Esophagus muscularis mucosa (tissue), 4 donors: Measurements from ENCODE around the gene UBTD1. TPM values are rescaled to one million over a fixed set of nuclear protein-coding genes. Genes with fewer than 3 reads are reported as not detected.

Source experiments
- DNase-seq: peaks from one replicate; pipeline ENCODE4 v3.0.0-alpha.2; 2017; ENCODE audit errors: extremely low spot score
- H3K27ac ChIP-seq, 4 donors: fragments of 200-600 bp; sonication (generic); replicated peaks in 1 of 4; 1 replicate in 3 of 4; 2 replicates in 1 of 4; pipeline ENCODE4 v1.5.1; 2016 to 2019; ENCODE audit warnings: mild to moderate bottlenecking in 1 of 4
- H3K27me3 ChIP-seq, 4 donors: fragments of 200-600 bp; sonication (generic); one replicate each; pipeline versions ENCODE4 v1.5.1 to v1.6.0; 2016 to 2019
- H3K36me3 ChIP-seq, 4 donors: fragments of 200-600 bp; sonication (generic); one replicate each; pipeline ENCODE4 v1.5.1; 2016 to 2019
- H3K4me1 ChIP-seq, 4 donors: fragments of 200-600 bp; sonication (generic); one replicate each; pipeline ENCODE4 v1.5.1; 2016 to 2019
- H3K4me3 ChIP-seq, 4 donors: fragments of 200-600 bp; sonication (generic); 1 replicate in 2 of 4; 2 replicates in 2 of 4; pipeline ENCODE4 v1.5.1; 2016 to 2019; ENCODE audit warnings: mild to moderate bottlenecking in 4 of 4, moderate library complexity in 1 of 4
- H3K9me3 ChIP-seq, 4 donors: fragments of 200-600 bp; sonication (generic); 1 replicate in 3 of 4; 2 replicates in 1 of 4; pipeline ENCODE4 v1.5.1; 2016 to 2019
- CTCF ChIP-seq, 3 experiments: fragments of 200-600 bp in 2 of 3; fragments of 450-650 bp in 1 of 3; sonication (generic) in 2 of 3; IDR thresholded peaks; one replicate each; pipeline ENCODE4 v1.5.1; 2017 to 2019; ENCODE audit warnings: antibody characterized with exemption in 3 of 3, mild to moderate bottlenecking in 2 of 3, moderate library complexity in 1 of 3
- EP300 ChIP-seq: sonication (generic); formaldehyde crosslinking; IDR thresholded peaks from one replicate; pipeline ENCODE4 v1.6.1; 2017; ENCODE audit warnings: antibody characterized with exemption
- POLR2A ChIP-seq: fragments of 450-650 bp; IDR thresholded peaks from one replicate; pipeline ENCODE4 v1.6.1; 2017; ENCODE audit warnings: antibody characterized with exemption, moderate library complexity, mild to moderate bottlenecking, low read depth
- POLR2AphosphoS5 ChIP-seq, 2 donors: sonication (generic); formaldehyde crosslinking; IDR thresholded peaks; one replicate each; pipeline ENCODE4 v1.6.1; 2017; ENCODE audit warnings: antibody characterized with exemption in 2 of 2
- WGBS: methylation state at CpG from one replicate; pipeline ENCODE4 v1.1.5; 2018; 5-methylcytosine and 5-hydroxymethylcytosine counted together
- intact Hi-C: fragments of 100-400 bp; cut with DNase I; formaldehyde crosslinking; loops from one replicate; pipeline ENCODE4 v1.15.1; 2023
- total RNA-seq, 4 donors: library from RNA; depleted of rRNA; stranded (reverse); fragments of >200 nt; gene quantifications; one replicate each; pipeline versions ENCODE4 v1.1.0 to v1.2.1, GENCODE V29; 2016

Gene UBTD1
- total RNA-seq, 4 donors from 2014 or later: 4.2 to 18.4 (median 14.1) TPM

GRCh38 chr10:97546456-97547270 is 47.9 kb downstream of the UBTD1 start:
- peaks cover 48 to 59% (median 53%) of the 10 kb centered on the region in 4 donors for H3K4me1 ChIP-seq
- no peak for DNase-seq

GRCh38 chr10:97547271-97547600 is 48.5 kb downstream of the UBTD1 start:
- DNase-seq: no peak

More at GRCh38 chr10:97546456-97547270, 47.9 kb downstream of the UBTD1 start:
- H3K27me3 ChIP-seq: no peaks in the 10 kb centered on the region
- 82% methylated on average over 18 of the region's 18 CpGs for WGBS
- H3K27ac ChIP-seq: no peak overlapping the region
- H3K36me3 ChIP-seq: no peaks in the 10 kb centered on the region
- intact Hi-C loops: no loop called here
- TF ChIP-seq POLR2A: no peak
- no peak for TF ChIP-seq CTCF (IDR thresholded peaks at IDR 0.05)
- no peak for TF ChIP-seq EP300
- no peak for TF ChIP-seq POLR2AphosphoS5 (IDR thresholded peaks at IDR 0.05)
- no peak overlapping the region for H3K4me3 ChIP-seq
- no peaks in the 10 kb centered on the region for H3K9me3 ChIP-seq

GRCh38 chr10:97547962-97548361 is 49.2 kb downstream of the UBTD1 start:
- no peak overlapping the region for H3K4me3 ChIP-seq
- H3K27me3 ChIP-seq: no peaks in the 10 kb centered on the region
- H3K4me1 ChIP-seq: peaks cover 35 to 47% (median 42%) of the 10 kb centered on the region in 4 donors
- no peak overlapping the region for H3K27ac ChIP-seq
- 62% methylated on average over 4 of the region's 4 CpGs for WGBS
- no peak for TF ChIP-seq EP300
- TF ChIP-seq CTCF (IDR thresholded peaks at IDR 0.05): no peak
- no peak for TF ChIP-seq POLR2A
- no peak for TF ChIP-seq POLR2AphosphoS5 (IDR thresholded peaks at IDR 0.05)
- intact Hi-C loops: no loop called here
- no peak for DNase-seq
- no peaks in the 10 kb centered on the region for H3K9me3 ChIP-seq
- H3K36me3 ChIP-seq: no peaks in the 10 kb centered on the region

More at GRCh38 chr10:97547271-97547600, 48.5 kb downstream of the UBTD1 start:
- intact Hi-C loops: no loop called here
- H3K27ac ChIP-seq: no peak overlapping the region
- H3K27me3 ChIP-seq: no peaks in the 10 kb centered on the region
- no peaks in the 10 kb centered on the region for H3K36me3 ChIP-seq
- no peak overlapping the region for H3K4me3 ChIP-seq
- 76% methylated on average over 4 of the region's 4 CpGs for WGBS
- TF ChIP-seq POLR2AphosphoS5 (IDR thresholded peaks at IDR 0.05) (no peak), CTCF (IDR thresholded peaks at IDR 0.05) (no peak)
- peaks cover 42 to 53% (median 48%) of the 10 kb centered on the region in 4 donors for H3K4me1 ChIP-seq
- no peaks in the 10 kb centered on the region for H3K9me3 ChIP-seq

- WGBS: 79% methylated on average over 13 of the region's 13 CpGs
- Histone ChIP-seq H3K4me3 (no peak overlapping the region), H3K4me1 (peaks cover 35 to 46% (median 42%) of the 10 kb centered on the region in 4 donors), H3K27ac (peak overlapping the region in 3 of 4 donors; percentile 41 to 55 (median 47)), H3K36me3 (no peaks in the 10 kb centered on the region), H3K27me3 (no peaks in the 10 kb centered on the region), H3K9me3 (no peaks in the 10 kb centered on the region)
- TF ChIP-seq CTCF (IDR thresholded peaks at IDR 0.05): no peak
- TF ChIP-seq EP300: no peak
- no peak for TF ChIP-seq POLR2A
- TF ChIP-seq POLR2AphosphoS5 (IDR thresholded peaks at IDR 0.05): no peak
- no peak for DNase-seq
- intact Hi-C loops: no loop called here
Measured at GRCh38 chr10:97548828-97549455, 50.2 kb downstream of the UBTD1 start.
